Body of pancreas (tissue), 4 donors: ENCODE measurements around the gene BAHCC1.

Source experiments
- POLR2A ChIP-seq, 3 donors: fragments of 450-650 bp; IDR thresholded peaks; one replicate each; pipeline ENCODE4 v1.6.1; 2016; ENCODE audit warnings: antibody characterized with exemption in 3 of 3, mild to moderate bottlenecking in 2 of 3
- TF ChIP-seq, protein P1 (sequence below), 7 experiments: fragments of 450-650 bp in 4 of 7; fragments of 200-600 bp in 3 of 7; sonication (generic) in 3 of 7; IDR thresholded peaks; one replicate each; pipeline ENCODE4 v1.5.1; 2016 to 2019; ENCODE audit warnings: antibody characterized with exemption in 7 of 7

DNA sequence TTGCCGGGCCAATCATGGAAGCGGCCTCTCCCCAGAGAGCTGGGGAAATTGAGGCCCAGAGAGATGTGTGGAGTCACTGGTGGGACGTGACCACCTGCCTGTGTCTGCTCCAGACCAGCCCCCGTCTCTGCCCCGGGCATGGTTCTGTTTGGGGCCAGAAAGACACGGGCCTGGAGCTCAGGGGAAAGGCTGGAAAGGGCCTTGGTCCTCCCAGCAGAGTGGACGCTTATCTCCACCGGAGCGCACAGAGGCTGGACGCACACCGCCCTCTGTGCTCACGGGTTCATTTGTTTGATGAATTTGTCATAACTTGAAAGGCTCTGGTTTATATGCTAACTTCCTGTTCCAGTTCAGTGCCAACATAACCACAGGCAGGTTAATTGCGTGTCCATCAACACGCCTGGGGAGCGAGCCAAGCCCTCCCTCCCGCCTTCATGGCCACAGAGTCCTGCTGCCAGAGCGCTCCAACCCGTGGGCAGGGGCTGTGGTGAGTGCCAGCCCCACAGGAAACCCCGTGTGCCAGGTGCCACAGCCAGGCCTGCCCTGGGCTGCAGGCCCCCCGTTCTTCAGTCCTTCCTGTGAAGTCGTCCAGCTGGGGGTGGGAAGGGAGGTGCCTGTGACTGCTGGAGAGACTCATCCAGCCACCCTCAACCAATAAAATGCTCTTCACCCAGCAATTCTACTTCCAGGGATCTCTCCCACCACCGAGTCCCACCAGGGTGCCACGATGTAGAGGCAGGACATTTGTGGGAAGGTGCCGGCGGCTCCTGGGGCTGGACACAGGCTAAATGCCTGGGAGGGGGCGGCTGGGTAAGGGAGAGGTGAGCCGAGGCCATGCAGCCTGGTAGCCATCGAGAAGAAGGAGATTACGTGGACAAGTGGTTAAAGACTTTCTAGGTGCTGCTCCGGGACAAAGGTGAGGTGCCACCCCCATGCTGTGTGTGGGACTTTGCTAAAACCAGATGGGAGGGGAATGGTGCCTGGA lies 29.4 kb upstream of the BAHCC1 start:
- TF ChIP-seq, protein P1, sequence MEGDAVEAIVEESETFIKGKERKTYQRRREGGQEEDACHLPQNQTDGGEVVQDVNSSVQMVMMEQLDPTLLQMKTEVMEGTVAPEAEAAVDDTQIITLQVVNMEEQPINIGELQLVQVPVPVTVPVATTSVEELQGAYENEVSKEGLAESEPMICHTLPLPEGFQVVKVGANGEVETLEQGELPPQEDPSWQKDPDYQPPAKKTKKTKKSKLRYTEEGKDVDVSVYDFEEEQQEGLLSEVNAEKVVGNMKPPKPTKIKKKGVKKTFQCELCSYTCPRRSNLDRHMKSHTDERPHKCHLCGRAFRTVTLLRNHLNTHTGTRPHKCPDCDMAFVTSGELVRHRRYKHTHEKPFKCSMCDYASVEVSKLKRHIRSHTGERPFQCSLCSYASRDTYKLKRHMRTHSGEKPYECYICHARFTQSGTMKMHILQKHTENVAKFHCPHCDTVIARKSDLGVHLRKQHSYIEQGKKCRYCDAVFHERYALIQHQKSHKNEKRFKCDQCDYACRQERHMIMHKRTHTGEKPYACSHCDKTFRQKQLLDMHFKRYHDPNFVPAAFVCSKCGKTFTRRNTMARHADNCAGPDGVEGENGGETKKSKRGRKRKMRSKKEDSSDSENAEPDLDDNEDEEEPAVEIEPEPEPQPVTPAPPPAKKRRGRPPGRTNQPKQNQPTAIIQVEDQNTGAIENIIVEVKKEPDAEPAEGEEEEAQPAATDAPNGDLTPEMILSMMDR (IDR thresholded peaks at IDR 0.05), result peak in 2 of 7 experiments; percentile 2 to 13
- peak; percentile 91 to 97 (median 96) for TF ChIP-seq POLR2A (IDR thresholded peaks at IDR 0.05)
